ENCODE data around the gene ITSN1.
A peak's percentile ranks its signal among the peaks of the same experiment; 100 is the strongest.

ITSN1 gene

DNA sequence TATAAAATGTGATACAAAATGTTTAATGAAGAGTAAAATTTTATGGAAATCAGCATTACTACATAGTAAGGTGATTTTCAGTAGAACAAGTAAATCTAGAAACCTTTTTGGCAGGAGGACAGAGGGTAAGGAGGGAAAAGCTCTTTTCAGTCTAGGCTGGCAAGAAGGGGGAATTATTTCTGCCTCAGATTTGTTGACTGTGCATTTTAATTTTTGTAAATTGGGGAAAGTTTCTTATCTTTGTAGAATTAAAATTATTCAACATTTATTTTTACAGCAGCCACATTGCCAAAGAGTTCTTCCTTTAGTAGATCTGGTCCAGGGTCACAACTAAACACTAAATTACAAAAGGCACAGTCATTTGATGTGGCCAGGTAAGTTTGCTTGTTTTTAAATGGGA lies 109.2 kb downstream of the ITSN1 start:
- Histone ChIP-seq H3K27me3 (ENCODE audit: control insufficient read depth in 1 of 2, insufficient read depth in 2 of 2, low read length in 2 of 2) (no peaks in the 10 kb centered on the region), H3K27ac (ENCODE audit: low read length) (no peak overlapping the region)

DNA sequence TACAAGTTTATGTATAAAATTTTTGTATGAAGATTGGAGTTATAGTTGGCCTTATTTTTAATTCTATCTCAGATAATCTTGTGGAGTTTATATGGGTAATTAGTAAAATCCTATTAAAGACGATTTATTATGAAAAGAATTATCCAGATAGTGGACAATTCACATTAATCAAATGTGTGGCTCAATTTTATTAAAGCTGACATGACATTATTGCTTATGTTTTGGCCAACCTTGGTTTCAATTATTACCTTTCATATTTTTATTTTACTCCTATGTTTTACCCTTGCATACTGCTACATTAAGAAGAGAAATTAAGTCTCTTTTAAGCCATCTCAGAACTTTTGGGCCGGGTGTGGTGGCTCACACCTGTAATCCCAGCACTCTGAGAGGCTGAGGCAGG lies 110.0 kb downstream of the ITSN1 start:
- Histone ChIP-seq H3K27ac (ENCODE audit: low read length) (no peak overlapping the region), H3K9me3 (ENCODE audit: control insufficient read depth in 2 of 2, low read length in 2 of 2) (no peaks in the 10 kb centered on the region), H3K27me3 (ENCODE audit: control insufficient read depth in 1 of 2, insufficient read depth in 2 of 2, low read length in 2 of 2) (no peaks in the 10 kb centered on the region), H3K36me3 (ENCODE audit: control insufficient read depth in 2 of 2, insufficient read depth in 2 of 2, low read length in 2 of 2) (no peaks in the 10 kb centered on the region), H3K4me1 (ENCODE audit: control insufficient read depth, insufficient read depth, low read length) (no peaks in the 10 kb centered on the region), H3K9ac (ENCODE audit: low read length in 2 of 2) (no peak overlapping the region), H3K4me3 (ENCODE audit: low read length in 2 of 2) (no peak overlapping the region)

More for the DNA sequence above, 109.2 kb downstream of the ITSN1 start:
- H3K36me3 ChIP-seq (ENCODE audit: control insufficient read depth in 2 of 2, insufficient read depth in 2 of 2, low read length in 2 of 2), result no peaks in the 10 kb centered on the region
- H3K4me3 ChIP-seq (ENCODE audit: low read length in 2 of 2), result no peak overlapping the region
- H3K9me3 ChIP-seq (ENCODE audit: control insufficient read depth in 2 of 2, low read length in 2 of 2), result no peaks in the 10 kb centered on the region
- no peaks in the 10 kb centered on the region for H3K4me1 ChIP-seq (ENCODE audit: control insufficient read depth, insufficient read depth, low read length)
- H3K9ac ChIP-seq (ENCODE audit: low read length in 2 of 2), result no peak overlapping the region

DNA sequence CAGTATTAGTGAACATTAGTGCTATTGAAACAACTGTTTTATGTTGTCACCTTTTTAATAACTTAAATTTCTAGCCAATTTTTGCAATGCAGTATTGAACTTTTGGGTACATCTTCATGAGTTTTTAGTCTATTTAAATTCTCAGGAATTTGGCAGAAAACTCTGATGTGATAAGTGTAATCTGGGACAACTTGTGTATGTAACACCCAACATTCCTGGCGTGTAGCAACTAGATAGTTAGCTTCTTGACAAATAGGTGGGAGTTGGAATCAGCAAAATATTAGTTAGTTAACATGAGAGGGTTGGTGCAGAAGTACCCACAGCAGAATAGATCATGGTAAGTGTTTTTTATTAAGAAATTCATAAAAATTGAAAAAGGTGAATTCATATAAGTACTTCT lies 111.6 kb downstream of the ITSN1 start:
- Histone ChIP-seq H3K4me1 (ENCODE audit: control insufficient read depth, insufficient read depth, low read length) (no peaks in the 10 kb centered on the region), H3K27me3 (ENCODE audit: control insufficient read depth in 1 of 2, insufficient read depth in 2 of 2, low read length in 2 of 2) (no peaks in the 10 kb centered on the region), H3K9me3 (ENCODE audit: control insufficient read depth in 2 of 2, low read length in 2 of 2) (no peaks in the 10 kb centered on the region), H3K9ac (ENCODE audit: low read length in 2 of 2) (no peak overlapping the region), H3K36me3 (ENCODE audit: control insufficient read depth in 2 of 2, insufficient read depth in 2 of 2, low read length in 2 of 2) (no peaks in the 10 kb centered on the region), H3K27ac (ENCODE audit: low read length) (no peak overlapping the region), H3K4me3 (ENCODE audit: low read length in 2 of 2) (no peak overlapping the region)

DNA sequence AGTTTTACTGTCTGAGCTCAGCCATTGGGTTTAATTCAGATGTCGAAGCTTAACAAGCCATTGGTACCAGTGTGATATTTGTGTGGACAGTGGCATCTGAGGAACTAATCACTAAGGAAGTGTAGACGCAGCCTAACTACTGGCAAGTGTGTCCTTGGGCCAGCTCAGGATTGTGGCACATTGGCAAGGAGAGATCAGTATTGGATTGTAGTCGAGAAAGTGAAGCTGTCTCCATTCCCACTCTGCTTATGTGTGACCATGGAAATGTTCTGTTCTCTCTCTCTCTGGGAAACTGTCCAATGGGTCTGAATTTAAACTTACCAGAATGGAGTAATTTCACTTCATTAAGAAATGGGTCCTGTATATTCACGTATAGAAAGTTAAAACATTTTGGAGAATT lies 112.2 kb downstream of the ITSN1 start:
- Histone ChIP-seq H3K9me3 (ENCODE audit: control insufficient read depth in 2 of 2, low read length in 2 of 2) (no peaks in the 10 kb centered on the region), H3K9ac (ENCODE audit: low read length in 2 of 2) (no peak overlapping the region), H3K36me3 (ENCODE audit: control insufficient read depth in 2 of 2, insufficient read depth in 2 of 2, low read length in 2 of 2) (no peaks in the 10 kb centered on the region), H3K27me3 (ENCODE audit: control insufficient read depth in 1 of 2, insufficient read depth in 2 of 2, low read length in 2 of 2) (no peaks in the 10 kb centered on the region), H3K27ac (ENCODE audit: low read length) (no peak overlapping the region), H3K4me3 (ENCODE audit: low read length in 2 of 2) (no peak overlapping the region), H3K4me1 (ENCODE audit: control insufficient read depth, insufficient read depth, low read length) (no peaks in the 10 kb centered on the region)

DNA sequence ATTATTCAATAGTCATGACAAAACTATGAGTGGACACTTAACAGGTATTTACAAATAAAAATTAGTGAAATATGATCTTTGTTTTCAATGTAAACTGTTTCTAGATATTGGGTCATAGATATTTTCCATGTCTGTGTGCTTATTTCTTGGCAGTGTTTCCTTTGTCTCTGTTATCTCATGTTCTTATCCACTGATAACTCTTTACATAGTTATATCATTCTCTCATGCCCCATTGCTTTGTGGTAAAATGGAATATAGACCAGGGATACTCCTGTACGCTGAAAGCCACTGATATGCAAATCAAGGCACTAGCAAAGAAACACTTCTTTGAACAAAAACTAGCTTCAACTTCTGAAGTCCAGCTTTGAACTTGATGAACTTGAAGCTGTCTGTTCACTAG lies 113.1 kb downstream of the ITSN1 start:
- Histone ChIP-seq H3K9me3 (ENCODE audit: control insufficient read depth in 2 of 2, low read length in 2 of 2) (no peaks in the 10 kb centered on the region), H3K4me3 (ENCODE audit: low read length in 2 of 2) (no peak overlapping the region), H3K4me1 (ENCODE audit: control insufficient read depth, insufficient read depth, low read length) (no peaks in the 10 kb centered on the region), H3K27ac (ENCODE audit: low read length) (no peak overlapping the region), H3K36me3 (ENCODE audit: control insufficient read depth in 2 of 2, insufficient read depth in 2 of 2, low read length in 2 of 2) (no peaks in the 10 kb centered on the region), H3K27me3 (ENCODE audit: control insufficient read depth in 1 of 2, insufficient read depth in 2 of 2, low read length in 2 of 2) (no peaks in the 10 kb centered on the region), H3K9ac (ENCODE audit: low read length in 2 of 2) (no peak overlapping the region)

DNA sequence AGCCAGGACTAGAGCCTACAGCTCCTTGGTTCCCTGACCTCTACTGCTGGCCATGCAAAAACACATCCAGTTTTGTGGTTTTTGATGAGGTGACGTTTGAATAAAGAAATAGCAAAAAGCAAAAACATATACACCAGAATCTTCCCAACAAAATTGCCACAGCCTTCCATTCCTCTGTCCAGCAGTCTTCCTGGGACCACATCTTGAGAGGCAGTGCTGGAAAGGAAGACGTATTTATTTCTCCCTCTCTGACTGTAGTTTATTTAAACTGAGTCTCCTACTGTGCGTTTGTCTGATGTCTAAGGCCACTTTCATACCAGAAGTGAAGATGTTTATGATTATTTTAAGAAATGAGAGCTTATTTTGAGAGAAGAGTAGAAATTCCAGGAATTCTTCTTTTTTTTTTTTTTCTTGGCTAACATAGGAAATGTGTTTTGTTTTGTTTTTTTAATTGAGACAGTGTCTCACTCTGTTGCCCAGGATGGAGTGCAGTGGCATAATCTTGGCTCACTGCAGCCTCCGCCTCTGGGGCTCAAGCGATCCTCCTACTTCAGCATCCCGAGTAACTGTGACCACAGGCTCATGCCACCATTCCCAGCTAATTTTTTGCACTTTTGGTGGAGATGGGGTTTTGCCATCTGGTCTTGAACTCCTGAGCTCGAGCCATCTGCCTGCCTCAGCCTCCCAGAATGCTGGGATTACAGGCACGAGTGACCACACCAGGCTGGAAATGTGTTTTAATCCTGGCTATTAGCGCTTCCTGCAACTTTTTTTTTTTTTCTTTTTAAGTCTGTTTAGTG lies 118.5 kb downstream of the ITSN1 start:
- Histone ChIP-seq H3K36me3 (ENCODE audit: control insufficient read depth in 2 of 2, insufficient read depth in 2 of 2, low read length in 2 of 2) (peaks cover 1 to 4% of the 10 kb centered on the region in 2 donors), H3K9ac (ENCODE audit: low read length in 2 of 2) (no peak overlapping the region), H3K9me3 (ENCODE audit: control insufficient read depth in 2 of 2, low read length in 2 of 2) (no peaks in the 10 kb centered on the region), H3K4me3 (ENCODE audit: low read length in 2 of 2) (no peak overlapping the region), H3K27ac (ENCODE audit: low read length) (peak overlapping the region; percentile 25), H3K4me1 (ENCODE audit: control insufficient read depth, insufficient read depth, low read length) (peaks cover 4% of the 10 kb centered on the region), H3K27me3 (ENCODE audit: control insufficient read depth in 1 of 2, insufficient read depth in 2 of 2, low read length in 2 of 2) (no peaks in the 10 kb centered on the region)

DNA sequence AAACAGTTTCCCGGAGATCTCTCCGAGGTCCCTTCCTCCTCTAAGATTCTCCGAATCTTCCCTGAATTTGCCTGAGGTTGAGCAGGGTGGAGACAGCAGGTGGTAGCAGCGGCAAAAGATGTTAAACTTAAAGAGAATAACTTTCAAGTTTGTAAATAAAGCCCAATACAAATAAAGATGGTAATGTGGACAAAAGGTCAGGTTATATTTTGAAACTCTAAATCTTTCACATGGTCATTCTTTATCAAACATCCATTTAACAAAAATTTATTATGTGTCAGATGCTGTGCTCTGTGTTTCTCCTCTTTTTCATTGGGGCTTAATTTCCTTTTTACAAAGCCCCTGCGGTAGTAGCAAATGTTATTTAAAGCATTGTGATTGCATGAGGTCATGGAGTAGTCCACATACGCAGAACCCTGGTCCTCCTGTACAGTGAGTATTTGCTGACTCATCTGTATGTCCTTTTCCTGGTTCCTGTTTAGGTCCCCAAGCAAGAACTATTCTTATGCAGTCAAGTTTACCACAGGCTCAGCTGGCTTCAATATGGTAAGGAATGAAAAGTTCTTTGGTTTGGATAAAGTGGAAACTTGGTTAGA lies 119.2 kb downstream of the ITSN1 start:
- Histone ChIP-seq H3K4me1 (ENCODE audit: control insufficient read depth, insufficient read depth, low read length) (peaks cover 4% of the 10 kb centered on the region), H3K36me3 (ENCODE audit: control insufficient read depth in 2 of 2, insufficient read depth in 2 of 2, low read length in 2 of 2) (peaks cover 5 to 7% of the 10 kb centered on the region in 2 donors), H3K9me3 (ENCODE audit: control insufficient read depth in 2 of 2, low read length in 2 of 2) (no peaks in the 10 kb centered on the region), H3K4me3 (ENCODE audit: low read length in 2 of 2) (no peak overlapping the region), H3K27me3 (ENCODE audit: control insufficient read depth in 1 of 2, insufficient read depth in 2 of 2, low read length in 2 of 2) (no peaks in the 10 kb centered on the region), H3K9ac (ENCODE audit: low read length in 2 of 2) (no peak overlapping the region), H3K27ac (ENCODE audit: low read length) (no peak overlapping the region)

DNA sequence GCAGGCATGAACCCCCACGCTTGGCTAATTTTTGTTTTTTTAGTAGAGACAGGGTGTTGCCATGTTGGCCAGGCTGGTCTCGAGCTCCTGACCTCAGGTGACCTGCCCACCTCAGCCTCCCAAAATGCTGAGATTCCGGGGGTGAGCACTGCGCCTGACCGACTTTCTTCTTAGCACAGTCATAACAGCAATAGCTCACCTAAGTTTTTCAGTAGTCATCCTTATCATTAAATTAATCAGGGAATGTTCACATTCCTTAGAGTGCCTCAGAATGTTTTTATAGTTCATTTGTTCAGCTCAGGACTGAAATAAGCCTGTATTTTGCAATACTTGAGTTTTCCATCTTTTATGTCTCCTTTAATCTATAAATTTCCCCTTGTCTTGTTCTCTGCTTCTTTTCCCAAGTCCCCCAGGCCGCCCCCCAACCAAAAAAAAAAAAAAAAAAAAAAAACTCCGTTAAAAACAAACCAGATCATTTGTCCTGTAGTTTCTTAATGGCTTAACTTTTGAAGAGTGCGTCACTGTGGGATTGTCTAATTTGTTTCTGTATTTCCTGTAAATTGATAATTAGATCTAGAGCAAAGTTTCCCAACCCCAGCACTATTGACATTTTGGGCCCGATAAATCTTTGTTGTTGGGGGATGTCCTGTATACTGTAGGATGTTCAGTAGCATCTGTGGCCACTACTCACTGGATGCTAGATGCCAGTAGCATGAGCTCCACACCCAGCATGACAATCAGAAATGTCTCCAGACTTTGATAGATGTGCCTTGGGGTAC lies 120.7 kb downstream of the ITSN1 start:
- Histone ChIP-seq H3K9ac (ENCODE audit: low read length in 2 of 2) (no peak overlapping the region), H3K27me3 (ENCODE audit: control insufficient read depth in 1 of 2, insufficient read depth in 2 of 2, low read length in 2 of 2) (no peaks in the 10 kb centered on the region), H3K4me3 (ENCODE audit: low read length in 2 of 2) (no peak overlapping the region), H3K9me3 (ENCODE audit: control insufficient read depth in 2 of 2, low read length in 2 of 2) (no peaks in the 10 kb centered on the region), H3K4me1 (ENCODE audit: control insufficient read depth, insufficient read depth, low read length) (peaks cover 4% of the 10 kb centered on the region), H3K36me3 (ENCODE audit: control insufficient read depth in 2 of 2, insufficient read depth in 2 of 2, low read length in 2 of 2) (peaks cover 5 to 15% of the 10 kb centered on the region in 2 donors), H3K27ac (ENCODE audit: low read length) (no peak overlapping the region)

DNA sequence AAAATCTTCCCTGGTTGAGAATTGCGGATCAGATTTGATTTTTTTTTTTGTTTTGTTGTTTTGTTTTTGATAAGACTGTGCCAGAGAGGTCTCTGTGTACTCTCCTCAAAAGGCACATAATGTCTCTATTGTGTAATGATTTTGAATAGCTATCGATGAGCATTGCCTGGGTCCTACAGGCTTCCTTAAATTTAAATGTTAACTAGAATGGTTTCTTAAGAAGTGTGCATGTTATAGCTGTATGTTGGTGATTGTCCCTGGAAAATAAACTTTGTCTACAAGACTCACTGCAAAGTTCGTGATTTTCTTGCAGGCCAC lies 121.2 kb downstream of the ITSN1 start:
- peaks cover 5 to 15% of the 10 kb centered on the region in 2 donors for H3K36me3 ChIP-seq (ENCODE audit: control insufficient read depth in 2 of 2, insufficient read depth in 2 of 2, low read length in 2 of 2)
- H3K9me3 ChIP-seq (ENCODE audit: control insufficient read depth in 2 of 2, low read length in 2 of 2), result no peaks in the 10 kb centered on the region
- H3K27ac ChIP-seq (ENCODE audit: low read length), result no peak overlapping the region
- H3K9ac ChIP-seq (ENCODE audit: low read length in 2 of 2), result no peak overlapping the region
- H3K27me3 ChIP-seq (ENCODE audit: control insufficient read depth in 1 of 2, insufficient read depth in 2 of 2, low read length in 2 of 2), result no peaks in the 10 kb centered on the region
- peaks cover 4% of the 10 kb centered on the region for H3K4me1 ChIP-seq (ENCODE audit: control insufficient read depth, insufficient read depth, low read length)
- no peak overlapping the region for H3K4me3 ChIP-seq (ENCODE audit: low read length in 2 of 2)

DNA sequence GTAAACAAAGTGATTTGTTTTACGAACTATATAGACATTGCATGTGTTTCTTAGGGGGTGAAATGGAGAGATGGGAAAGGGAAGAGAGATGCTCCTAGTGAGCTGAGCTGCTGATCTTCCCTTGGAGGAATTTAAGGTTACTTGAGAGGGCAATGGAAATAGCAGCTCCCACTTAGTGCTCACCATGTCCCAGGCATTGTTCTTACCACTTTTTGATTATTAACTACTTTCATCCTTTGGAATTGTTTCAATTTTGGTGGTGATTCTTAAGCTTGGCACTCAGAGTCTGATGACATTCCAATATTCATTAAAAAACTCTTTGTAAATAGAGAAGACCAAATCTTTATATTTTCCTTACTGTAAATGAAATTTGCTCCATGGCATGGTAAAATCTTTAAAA lies 124.9 kb downstream of the ITSN1 start:
- Histone ChIP-seq H3K4me1 (ENCODE audit: control insufficient read depth, insufficient read depth, low read length) (no peaks in the 10 kb centered on the region), H3K9me3 (ENCODE audit: control insufficient read depth in 2 of 2, low read length in 2 of 2) (no peaks in the 10 kb centered on the region), H3K9ac (ENCODE audit: low read length in 2 of 2) (no peak overlapping the region), H3K27ac (ENCODE audit: low read length) (no peak overlapping the region), H3K4me3 (ENCODE audit: low read length in 2 of 2) (no peak overlapping the region), H3K36me3 (ENCODE audit: control insufficient read depth in 2 of 2, insufficient read depth in 2 of 2, low read length in 2 of 2) (peaks cover 18 to 19% of the 10 kb centered on the region in 2 donors), H3K27me3 (ENCODE audit: control insufficient read depth in 1 of 2, insufficient read depth in 2 of 2, low read length in 2 of 2) (no peaks in the 10 kb centered on the region)

DNA sequence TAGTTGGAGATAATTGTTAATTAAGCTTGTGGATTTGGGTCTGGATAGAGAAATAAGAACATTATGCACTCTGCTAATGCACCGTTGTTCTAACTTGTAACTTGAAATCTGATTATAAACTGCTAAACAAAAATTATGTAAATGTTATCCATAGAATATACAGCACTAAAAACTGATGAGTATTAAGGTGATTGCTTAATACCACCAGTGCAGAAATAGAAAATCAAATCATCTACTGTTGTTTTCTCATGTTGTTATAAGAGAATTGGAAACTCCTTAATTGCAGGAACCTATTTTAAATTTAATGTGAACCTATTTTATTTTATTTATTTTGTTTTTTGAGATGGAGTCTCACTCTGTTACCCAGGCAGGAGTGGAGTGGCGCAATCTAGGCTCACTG lies 125.7 kb downstream of the ITSN1 start:
- peaks cover 19% of the 10 kb centered on the region in 2 donors for H3K36me3 ChIP-seq (ENCODE audit: control insufficient read depth in 2 of 2, insufficient read depth in 2 of 2, low read length in 2 of 2)

More for the DNA sequence above, 125.7 kb downstream of the ITSN1 start:
- H3K27ac ChIP-seq (ENCODE audit: low read length), result no peak overlapping the region
- H3K4me3 ChIP-seq (ENCODE audit: low read length in 2 of 2), result no peak overlapping the region
- no peaks in the 10 kb centered on the region for H3K27me3 ChIP-seq (ENCODE audit: control insufficient read depth in 1 of 2, insufficient read depth in 2 of 2, low read length in 2 of 2)
- H3K4me1 ChIP-seq (ENCODE audit: control insufficient read depth, insufficient read depth, low read length), result no peaks in the 10 kb centered on the region
- H3K9me3 ChIP-seq (ENCODE audit: control insufficient read depth in 2 of 2, low read length in 2 of 2), result no peaks in the 10 kb centered on the region
- H3K9ac ChIP-seq (ENCODE audit: low read length in 2 of 2), result no peak overlapping the region
